H9 (cell line): ENCODE measurements around the gene FDX1. TPM values are rescaled to one million over a fixed set of nuclear protein-coding genes. Genes with fewer than 3 reads are reported as not detected.

ENCODE experiments used
- DNase-seq: peaks from one replicate; pipeline ENCODE4 v3.0.0-alpha.2; 2017
- H2AFZ ChIP-seq: one replicate; pipeline ENCODE4 v1.6.1; 2013; ENCODE audit warnings: mild to moderate bottlenecking, low read length, control low read depth, moderate library complexity
- H2AK5ac ChIP-seq: 2 replicates; pipeline ENCODE4 v1.6.1; 2013; ENCODE audit warnings: low read length, control low read depth, mixed read lengths; ENCODE audit not compliant: insufficient read length
- H2BK120ac ChIP-seq: one replicate; pipeline ENCODE4 v1.6.1; 2013; ENCODE audit warnings: low read depth, mild to moderate bottlenecking, low read length, control low read depth, inconsistent platforms; ENCODE audit not compliant: poor library complexity, severe bottlenecking
- H2BK12ac ChIP-seq: 2 replicates; pipeline ENCODE4 v1.6.1; 2013; ENCODE audit warnings: low read length, control low read depth, mixed read lengths, low read depth; ENCODE audit not compliant: insufficient read length
- H2BK15ac ChIP-seq: 2 replicates; pipeline ENCODE4 v1.6.1; 2013; ENCODE audit warnings: low read depth, low read length, control low read depth
- H2BK20ac ChIP-seq: one replicate; pipeline ENCODE4 v1.6.1; 2013; ENCODE audit warnings: low read depth, mild to moderate bottlenecking, low read length, control low read depth, inconsistent platforms; ENCODE audit not compliant: poor library complexity, severe bottlenecking
- H2BK5ac ChIP-seq: 2 replicates; pipeline ENCODE4 v1.6.1; 2013; ENCODE audit warnings: low read length, control low read depth, mixed read lengths; ENCODE audit not compliant: insufficient read length
- H3K14ac ChIP-seq: 2 replicates; pipeline ENCODE4 v1.6.1; 2013; ENCODE audit warnings: low read length, control low read depth; ENCODE audit not compliant: insufficient read depth
- H3K18ac ChIP-seq: 2 replicates; pipeline ENCODE4 v1.6.1; 2013; ENCODE audit warnings: low read depth, mild to moderate bottlenecking, mixed read lengths, low read length, control low read depth; ENCODE audit not compliant: insufficient read length
- H3K23ac ChIP-seq: 2 replicates; pipeline ENCODE4 v1.6.1; 2013; ENCODE audit warnings: low read length, control low read depth, mixed read lengths, low read depth; ENCODE audit not compliant: insufficient read length
- H3K23me2 ChIP-seq: 2 replicates; pipeline ENCODE4 v1.6.1; 2013; ENCODE audit warnings: low read depth, mild to moderate bottlenecking, mixed read lengths, low read length, control low read depth; ENCODE audit not compliant: insufficient read length, poor library complexity, severe bottlenecking
- H3K27ac ChIP-seq: 2 replicates; pipeline ENCODE4 v1.5.1; 2013; ENCODE audit warnings: low read length, control low read depth, mixed read lengths, low read depth; ENCODE audit not compliant: insufficient read length
- H3K27me3 ChIP-seq: 2 replicates; pipeline ENCODE4 v1.6.1; 2013; ENCODE audit warnings: low read length, control low read depth, inconsistent platforms; ENCODE audit not compliant: insufficient read depth
- H3K4ac ChIP-seq: 2 replicates; pipeline ENCODE4 v1.6.1; 2013; ENCODE audit warnings: low read depth, mild to moderate bottlenecking, control low read depth, inconsistent platforms, low read length, moderate library complexity
- H3K4me1 ChIP-seq: 2 replicates; pipeline ENCODE4 v1.6.1; 2013; ENCODE audit warnings: low read length, control low read depth, inconsistent platforms; ENCODE audit not compliant: insufficient read depth
- H3K4me2 ChIP-seq: 2 replicates; pipeline ENCODE4 v1.6.1; 2013; ENCODE audit warnings: low read length, control low read depth, mixed read lengths; ENCODE audit not compliant: insufficient read length, insufficient read depth
- H3K56ac ChIP-seq: 2 replicates; pipeline ENCODE4 v1.6.1; 2013; ENCODE audit warnings: low read depth, mild to moderate bottlenecking, mixed read lengths, low read length, control low read depth; ENCODE audit not compliant: insufficient read length
- H3K79me1 ChIP-seq: 2 replicates; pipeline ENCODE4 v1.6.1; 2013; ENCODE audit warnings: low read depth, mild to moderate bottlenecking, moderate library complexity, low read length, control low read depth, inconsistent platforms; ENCODE audit not compliant: insufficient read depth, poor library complexity, severe bottlenecking
- H3K79me2 ChIP-seq: 2 replicates; pipeline ENCODE4 v1.6.1; 2013; ENCODE audit warnings: low read length, control low read depth, inconsistent platforms; ENCODE audit not compliant: insufficient read depth
- H3K9ac ChIP-seq: 2 replicates; pipeline ENCODE4 v1.6.1; 2013; ENCODE audit warnings: low read length, control low read depth, mixed read lengths; ENCODE audit not compliant: insufficient read length; ENCODE audit errors: extremely low read depth
- H3K9me3 ChIP-seq: one replicate; pipeline ENCODE4 v1.6.1; 2013; ENCODE audit warnings: low read depth, low read length, inconsistent platforms; ENCODE audit not compliant: control insufficient read depth
- H3T11ph ChIP-seq: one replicate; pipeline ENCODE4 v1.6.1; 2013; ENCODE audit warnings: mild to moderate bottlenecking, low read length, control low read depth, inconsistent platforms
- H4K20me1 ChIP-seq: one replicate; pipeline ENCODE4 v1.6.1; 2013; ENCODE audit not compliant: control insufficient read depth, insufficient read length, insufficient read depth
- H4K5ac ChIP-seq: 2 replicates; pipeline ENCODE4 v1.6.1; 2013; ENCODE audit warnings: low read depth, mild to moderate bottlenecking, mixed read lengths, low read length, control low read depth; ENCODE audit not compliant: insufficient read length
- H4K8ac ChIP-seq: replicated peaks from 2 replicates; pipeline ENCODE4 v1.6.1; 2013; ENCODE audit warnings: low read length, control low read depth, mixed read lengths, low read depth; ENCODE audit not compliant: insufficient read length
- H4K91ac ChIP-seq: 2 replicates; pipeline ENCODE4 v1.6.1; 2013; ENCODE audit warnings: low read depth, mild to moderate bottlenecking, moderate library complexity, mixed read lengths, low read length, control low read depth; ENCODE audit not compliant: insufficient read length
- H3K27ac Mint-ChIP-seq, 3 experiments: 2 replicates in 2 of 3; 3 replicates in 1 of 3; pipeline ENCODE4 v1.8.0; 2020 to 2021; ENCODE audit warnings: mixed read lengths in 3 of 3, mild to moderate bottlenecking in 1 of 3, moderate library complexity in 1 of 3
- H3K27me3 Mint-ChIP-seq: 2 replicates; pipeline ENCODE4 v1.8.0; 2021; ENCODE audit warnings: low read depth, mild to moderate bottlenecking, moderate library complexity, mixed read lengths
- H3K36me3 Mint-ChIP-seq, 3 experiments: 2 replicates in 2 of 3; 3 replicates in 1 of 3; pipeline ENCODE4 v1.8.0; 2020 to 2021; ENCODE audit warnings: low read depth in 3 of 3, mixed read lengths in 3 of 3; ENCODE audit not compliant: insufficient read depth in 1 of 3
- H3K4me1 Mint-ChIP-seq, 2 experiments: 2 replicates each; pipeline ENCODE4 v1.8.0; 2020; ENCODE audit warnings: mixed read lengths in 2 of 2
- H3K4me3 Mint-ChIP-seq, 2 experiments: 2 replicates in 1 of 2; 3 replicates in 1 of 2; pipeline ENCODE4 v1.8.0; 2020 to 2021; ENCODE audit warnings: mild to moderate bottlenecking in 2 of 2, mixed read lengths in 2 of 2, moderate library complexity in 1 of 2
- H3K9me3 Mint-ChIP-seq, 2 experiments: 2 replicates in 1 of 2; 3 replicates in 1 of 2; pipeline ENCODE4 v1.8.0; 2020; ENCODE audit warnings: mild to moderate bottlenecking in 2 of 2, mixed read lengths in 2 of 2, moderate library complexity in 1 of 2
- CTCF ChIP-seq: fragments of 200-600 bp; sonication (generic); conservative IDR thresholded peaks from 3 replicates; pipeline ENCODE4 v1.8.0; 2021; ENCODE audit warnings: antibody characterized with exemption, mild to moderate bottlenecking
- WGBS: extraction: QIAGEN DNeasy Blood & Tissue Kit; methylation state at CpG from one replicate; pipeline ENCODE4 v1.1.7; 2013; ENCODE audit warnings: missing lambda C conversion rate, low lambda C conversion rate, mixed read lengths; ENCODE audit not compliant: insufficient read length; ENCODE audit errors: extremely low coverage; 5-methylcytosine and 5-hydroxymethylcytosine counted together
- total RNA-seq: library from RNA; stranded (reverse); gene quantifications from 2 replicates; pipeline ENCODE4 v1.2.1, GENCODE V29; 2021

The FDX1 gene
- total RNA-seq, 1 experiment from 2014 or later, result 10.1 TPM

- Histone ChIP-seq H2AFZ (no peak overlapping the region), H3K79me2 (no peaks in the 10 kb centered on the region), H2BK12ac (no peak overlapping the region), H3K14ac (no peak overlapping the region), H3K27me3 (no peaks in the 10 kb centered on the region), H3K23ac (no peak overlapping the region), H3K4ac (no peak overlapping the region), H2BK120ac (no peak overlapping the region), H3K4me1 (no peaks in the 10 kb centered on the region), H4K91ac (no peak overlapping the region), H3K56ac (no peak overlapping the region), H3K9me3 (no peaks in the 10 kb centered on the region), H4K20me1 (no peaks in the 10 kb centered on the region), H2BK20ac (no peak overlapping the region), H2BK15ac (no peak overlapping the region), H4K8ac (no peak overlapping the region), H3K4me2 (no peak overlapping the region), H3T11ph (no peak overlapping the region), H3K27ac (no peak overlapping the region), H2AK5ac (no peak overlapping the region), H3K9ac (no peak overlapping the region), H3K79me1 (no peaks in the 10 kb centered on the region), H3K18ac (no peak overlapping the region), H4K5ac (no peak overlapping the region), H3K23me2 (no peaks in the 10 kb centered on the region), H2BK5ac (no peak overlapping the region)
- H3K27me3 Mint-ChIP-seq, result no peaks in the 10 kb centered on the region
- H3K4me1 Mint-ChIP-seq, result peaks cover 2 to 3% of the 10 kb centered on the region in 2 experiments; a peak in 2 of 4 replicates
- no peak for TF ChIP-seq CTCF
- H3K9me3 Mint-ChIP-seq, result no peaks in the 10 kb centered on the region; a peak in 2 of 5 replicates
- H3K4me3 Mint-ChIP-seq, result no peak overlapping the region
- DNase-seq, result no peak
- H3K27ac Mint-ChIP-seq, result no peak overlapping the region
- H3K36me3 Mint-ChIP-seq, result no peaks in the 10 kb centered on the region; a peak in 1 of 7 replicates
- no CpG with 5 or more reads among the region's 5 CpGs for WGBS
Observed at GRCh38 chr11:110481523-110481922, 51.8 kb downstream of the FDX1 start.
